Measurements from ENCODE around the gene CFAP46. TPM values are rescaled to one million over a fixed set of nuclear protein-coding genes. Genes with fewer than 3 reads are reported as not detected.

Gene CFAP46
- total and polyA plus RNA-seq, 4 donors: 3.1 to 18.8 (median 7.1) TPM

- DNase-seq: no peak
Observed at GRCh38 chr10:132810141-132810806, 132.1 kb downstream of the CFAP46 start.

DNA sequence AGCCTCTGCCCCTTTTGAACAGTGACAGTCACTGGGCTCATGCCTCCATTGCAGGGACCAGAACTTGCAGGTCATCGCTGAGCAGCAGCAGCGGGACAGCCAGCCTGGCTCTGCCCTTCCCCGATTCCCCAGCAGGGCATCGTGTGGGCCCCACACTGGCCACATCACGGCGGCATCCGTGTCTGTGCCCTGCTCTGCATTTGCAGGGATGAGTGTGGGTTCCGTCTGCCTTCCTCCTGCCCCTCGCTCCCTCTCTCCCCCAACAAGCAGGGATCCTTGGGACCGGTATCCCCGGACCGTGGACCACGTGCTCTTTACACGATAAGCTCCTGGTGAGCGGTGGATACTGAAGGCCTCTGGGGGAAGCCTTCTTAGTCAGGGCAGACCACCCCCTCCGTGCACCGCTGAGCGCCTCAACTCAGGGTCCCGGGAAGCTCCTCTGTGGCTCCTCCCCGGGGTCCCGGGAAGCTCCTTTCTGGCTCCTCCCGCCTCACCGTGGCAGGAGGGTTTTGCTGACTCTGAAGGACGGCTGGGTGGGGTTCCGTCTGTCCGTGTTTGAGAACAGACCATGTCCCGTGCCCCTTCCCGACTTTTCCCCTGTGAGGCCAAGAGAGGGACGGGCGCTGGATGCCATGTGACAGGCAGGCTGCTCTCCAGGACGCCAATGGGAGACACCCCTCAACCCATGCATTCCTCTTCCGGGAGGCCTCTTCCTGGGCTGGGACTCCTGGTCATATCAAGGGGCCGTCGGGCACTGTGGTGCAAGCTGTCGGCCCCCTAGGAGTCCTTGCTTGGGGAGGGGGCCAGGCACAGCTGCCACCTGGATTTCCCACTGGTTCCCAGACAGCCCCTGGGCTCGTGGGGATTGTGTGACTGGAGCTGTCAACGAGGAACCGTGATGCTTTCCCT, 132.9 kb downstream of the CFAP46 start:
- DNase-seq: no peak
- 79 to 81% methylated on average over 33 to 38 of the region's 38 CpGs for WGBS, 2 donors

More at GRCh38 chr10:132810141-132810806, 132.1 kb downstream of the CFAP46 start:
- no peak overlapping the region for H3K9ac ChIP-seq (ENCODE audit: insufficient read depth in 1 of 2, low read length in 2 of 2)
- ATAC-seq (ENCODE audit: insufficient read depth, low FRiP score): no peak
- peaks cover 0 to 8% (median 5%) of the 10 kb centered on the region in 3 donors for H3K27me3 ChIP-seq (ENCODE audit: control insufficient read depth in 3 of 3, insufficient read depth in 3 of 3, low read length in 2 of 3)
- H3K27ac ChIP-seq (ENCODE audit: low read depth in 1 of 2, low read length in 1 of 2): no peak overlapping the region
- no peak overlapping the region for H3K4me3 ChIP-seq
- TF ChIP-seq, protein P1, sequence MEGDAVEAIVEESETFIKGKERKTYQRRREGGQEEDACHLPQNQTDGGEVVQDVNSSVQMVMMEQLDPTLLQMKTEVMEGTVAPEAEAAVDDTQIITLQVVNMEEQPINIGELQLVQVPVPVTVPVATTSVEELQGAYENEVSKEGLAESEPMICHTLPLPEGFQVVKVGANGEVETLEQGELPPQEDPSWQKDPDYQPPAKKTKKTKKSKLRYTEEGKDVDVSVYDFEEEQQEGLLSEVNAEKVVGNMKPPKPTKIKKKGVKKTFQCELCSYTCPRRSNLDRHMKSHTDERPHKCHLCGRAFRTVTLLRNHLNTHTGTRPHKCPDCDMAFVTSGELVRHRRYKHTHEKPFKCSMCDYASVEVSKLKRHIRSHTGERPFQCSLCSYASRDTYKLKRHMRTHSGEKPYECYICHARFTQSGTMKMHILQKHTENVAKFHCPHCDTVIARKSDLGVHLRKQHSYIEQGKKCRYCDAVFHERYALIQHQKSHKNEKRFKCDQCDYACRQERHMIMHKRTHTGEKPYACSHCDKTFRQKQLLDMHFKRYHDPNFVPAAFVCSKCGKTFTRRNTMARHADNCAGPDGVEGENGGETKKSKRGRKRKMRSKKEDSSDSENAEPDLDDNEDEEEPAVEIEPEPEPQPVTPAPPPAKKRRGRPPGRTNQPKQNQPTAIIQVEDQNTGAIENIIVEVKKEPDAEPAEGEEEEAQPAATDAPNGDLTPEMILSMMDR (IDR thresholded peaks at IDR 0.05; ENCODE audit: control extremely low read depth, extremely low read depth): no peak
- H3K9me3 ChIP-seq (ENCODE audit: control insufficient read depth in 4 of 4, insufficient read depth in 3 of 4, low read length in 3 of 4): peaks cover 0 to 2% (median 0%) of the 10 kb centered on the region in 4 donors
- 79 to 84% methylated on average over 37 to 39 of the region's 39 CpGs for WGBS, 2 donors
- peaks cover 0 to 5% (median 0%) of the 10 kb centered on the region in 5 donors for H3K4me1 ChIP-seq (ENCODE audit: control insufficient read depth in 5 of 5, insufficient read depth in 5 of 5, low read length in 5 of 5)
- no peaks in the 10 kb centered on the region for H3K36me3 ChIP-seq (ENCODE audit: control insufficient read depth in 4 of 4, insufficient read depth in 4 of 4, low read length in 4 of 4)

GRCh38 chr10:132808383-132809231, 133.8 kb downstream of the CFAP46 start:
- H3K9ac ChIP-seq (ENCODE audit: insufficient read depth in 1 of 2, low read length in 2 of 2): no peak overlapping the region
- peaks cover 0 to 2% (median 0%) of the 10 kb centered on the region in 4 donors for H3K9me3 ChIP-seq (ENCODE audit: control insufficient read depth in 4 of 4, insufficient read depth in 3 of 4, low read length in 3 of 4)
- DNase-seq (peak; percentile 19 to 38 (median 35)), ATAC-seq (ENCODE audit: insufficient read depth, low FRiP score) (no peak)
- no peak overlapping the region for H3K27ac ChIP-seq (ENCODE audit: low read depth in 1 of 2, low read length in 1 of 2)
- WGBS, 2 donors: 54 to 60% methylated on average over 33 to 42 of the region's 42 CpGs
- H3K36me3 ChIP-seq (ENCODE audit: control insufficient read depth in 4 of 4, insufficient read depth in 4 of 4, low read length in 4 of 4): no peaks in the 10 kb centered on the region
- TF ChIP-seq, protein P1 (IDR thresholded peaks at IDR 0.05; ENCODE audit: control extremely low read depth, extremely low read depth): no peak
- no peak overlapping the region for H3K4me3 ChIP-seq
- H3K4me1 ChIP-seq (ENCODE audit: control insufficient read depth in 5 of 5, insufficient read depth in 5 of 5, low read length in 5 of 5): peaks cover 0 to 5% (median 0%) of the 10 kb centered on the region in 5 donors
- H3K27me3 ChIP-seq (ENCODE audit: control insufficient read depth in 3 of 3, insufficient read depth in 3 of 3, low read length in 2 of 3): peaks cover 0 to 10% (median 5%) of the 10 kb centered on the region in 3 donors

More for the DNA sequence above, 132.9 kb downstream of the CFAP46 start:
- H3K4me3 ChIP-seq: no peak overlapping the region
- peaks cover 0 to 10% (median 5%) of the 10 kb centered on the region in 3 donors for H3K27me3 ChIP-seq (ENCODE audit: control insufficient read depth in 3 of 3, insufficient read depth in 3 of 3, low read length in 2 of 3)
- H3K9ac ChIP-seq (ENCODE audit: insufficient read depth in 1 of 2, low read length in 2 of 2): no peak overlapping the region
- no peak overlapping the region for H3K27ac ChIP-seq (ENCODE audit: low read depth in 1 of 2, low read length in 1 of 2)
- H3K36me3 ChIP-seq (ENCODE audit: control insufficient read depth in 4 of 4, insufficient read depth in 4 of 4, low read length in 4 of 4): no peaks in the 10 kb centered on the region
- TF ChIP-seq, protein P1 (IDR thresholded peaks at IDR 0.05; ENCODE audit: control extremely low read depth, extremely low read depth): no peak
- ATAC-seq (ENCODE audit: insufficient read depth, low FRiP score): no peak
- H3K4me1 ChIP-seq (ENCODE audit: control insufficient read depth in 5 of 5, insufficient read depth in 5 of 5, low read length in 5 of 5): peaks cover 0 to 5% (median 0%) of the 10 kb centered on the region in 5 donors
- peaks cover 0 to 2% (median 0%) of the 10 kb centered on the region in 4 donors for H3K9me3 ChIP-seq (ENCODE audit: control insufficient read depth in 4 of 4, insufficient read depth in 3 of 4, low read length in 3 of 4)

Data from lung (tissue), 12 donors.